ENCODE measurements around the gene LETM1. TPM values are rescaled to one million over a fixed set of nuclear protein-coding genes. Genes with fewer than 3 reads are reported as not detected.
A peak's percentile ranks its signal among the peaks of the same experiment; 100 is the strongest.

Gene LETM1
- total and polyA plus RNA-seq, 2 of the 13 experiments (the other 11 are each of a cell fraction or from before 2014, with no cell fraction given) = 9.7 to 41.6 TPM

DNA sequence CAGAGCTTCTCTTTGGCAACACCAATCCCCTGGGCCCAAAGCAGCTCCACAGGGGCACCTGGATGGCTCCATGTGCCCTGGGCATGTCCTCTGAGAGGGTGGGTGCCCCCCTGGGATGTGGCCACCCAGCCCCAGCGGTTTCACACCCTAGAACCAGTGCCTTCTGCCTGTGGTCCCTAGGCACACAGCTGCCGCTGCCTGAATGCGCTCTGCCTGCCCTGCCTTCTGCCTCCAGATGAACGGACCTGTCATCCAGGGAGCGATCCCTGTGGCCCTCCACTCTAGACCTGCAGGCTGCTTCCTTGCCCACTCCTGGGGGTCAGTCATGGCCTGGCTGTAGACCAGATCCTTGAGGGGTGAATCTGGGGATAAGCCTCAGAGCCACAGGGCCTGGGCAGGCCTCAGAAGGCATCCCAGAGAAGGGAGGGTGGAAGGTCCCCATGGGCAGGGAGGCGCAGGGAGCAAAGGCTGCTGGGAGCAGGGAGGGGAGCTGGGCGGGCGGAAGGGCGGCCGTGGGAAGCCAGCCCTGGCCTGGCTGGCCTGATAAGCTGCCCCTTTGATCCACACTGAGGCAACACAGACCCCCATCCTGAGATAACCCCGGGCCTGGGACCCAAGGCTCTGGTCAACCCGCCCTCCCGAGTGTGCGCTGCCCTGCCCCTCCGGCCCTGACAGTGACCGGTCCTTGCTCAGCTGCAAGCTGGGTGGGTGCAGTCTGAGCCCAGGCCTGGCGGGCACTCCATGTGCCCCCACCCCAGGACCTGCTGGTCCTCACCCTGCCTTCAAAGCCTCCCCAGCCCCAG, 71.0 kb downstream of the LETM1 start (continued):
- TF ChIP-seq, protein P1, sequence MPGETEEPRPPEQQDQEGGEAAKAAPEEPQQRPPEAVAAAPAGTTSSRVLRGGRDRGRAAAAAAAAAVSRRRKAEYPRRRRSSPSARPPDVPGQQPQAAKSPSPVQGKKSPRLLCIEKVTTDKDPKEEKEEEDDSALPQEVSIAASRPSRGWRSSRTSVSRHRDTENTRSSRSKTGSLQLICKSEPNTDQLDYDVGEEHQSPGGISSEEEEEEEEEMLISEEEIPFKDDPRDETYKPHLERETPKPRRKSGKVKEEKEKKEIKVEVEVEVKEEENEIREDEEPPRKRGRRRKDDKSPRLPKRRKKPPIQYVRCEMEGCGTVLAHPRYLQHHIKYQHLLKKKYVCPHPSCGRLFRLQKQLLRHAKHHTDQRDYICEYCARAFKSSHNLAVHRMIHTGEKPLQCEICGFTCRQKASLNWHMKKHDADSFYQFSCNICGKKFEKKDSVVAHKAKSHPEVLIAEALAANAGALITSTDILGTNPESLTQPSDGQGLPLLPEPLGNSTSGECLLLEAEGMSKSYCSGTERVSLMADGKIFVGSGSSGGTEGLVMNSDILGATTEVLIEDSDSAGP (CRISPR knock-in tag; IDR thresholded peaks at IDR 0.05; ENCODE audit: borderline replicate concordance) = no peak
- TF ChIP-seq ZFP62 (CRISPR knock-in tag; IDR thresholded peaks at IDR 0.05) (no peak), SATB2 (CRISPR knock-in tag; IDR thresholded peaks at IDR 0.05) (no peak), PPARG (CRISPR knock-in tag; conservative IDR thresholded peaks at IDR 0.05) (peak; percentile 46; the same call in 1 of the 2 replicates), ETV5 (CRISPR knock-in tag; IDR thresholded peaks at IDR 0.05; ENCODE audit: borderline replicate concordance) (peak; percentile 81), RAD21 (CRISPR knock-in tag; IDR thresholded peaks at IDR 0.05) (no peak), FOXA1 (IDR thresholded peaks at IDR 0.05) (no peak), FOXA1 (CRISPR knock-in tag; IDR thresholded peaks at IDR 0.05) (peak; percentile 66), JUNB (CRISPR knock-in tag; IDR thresholded peaks at IDR 0.05; ENCODE audit: borderline replicate concordance) (no peak), HDAC2 (CRISPR knock-in tag; IDR thresholded peaks at IDR 0.05) (peak; percentile 75), ZNF44 (CRISPR knock-in tag; IDR thresholded peaks at IDR 0.05) (no peak), ZNF7 (CRISPR knock-in tag; IDR thresholded peaks at IDR 0.05) (no peak)
- TF ChIP-seq, protein P2, sequence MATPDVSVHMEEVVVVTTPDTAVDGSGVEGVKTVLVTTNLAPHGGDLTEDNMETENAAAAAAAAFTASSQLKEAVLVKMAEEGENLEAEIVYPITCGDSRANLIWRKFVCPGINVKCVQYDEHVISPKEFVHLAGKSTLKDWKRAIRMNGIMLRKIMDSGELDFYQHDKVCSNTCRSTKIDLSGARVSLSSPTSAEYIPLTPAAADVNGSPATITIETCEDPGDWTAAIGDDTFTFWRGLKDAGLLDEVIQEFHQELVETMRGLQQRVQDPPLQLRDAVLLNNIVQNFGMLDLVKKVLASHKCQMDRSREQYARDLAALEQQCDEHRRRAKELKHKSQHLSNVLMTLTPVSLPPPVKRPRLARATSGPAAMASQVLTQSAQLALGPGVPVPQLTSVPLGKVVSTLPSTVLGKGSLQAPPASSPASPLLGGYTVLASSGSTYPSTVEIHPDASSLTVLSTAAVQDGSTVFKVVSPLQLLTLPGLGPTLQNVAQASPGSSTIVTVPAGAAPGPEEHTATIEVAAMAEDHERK (CRISPR knock-in tag; IDR thresholded peaks at IDR 0.05; ENCODE audit: low read depth) = no peak
- TF ChIP-seq, protein P3, sequence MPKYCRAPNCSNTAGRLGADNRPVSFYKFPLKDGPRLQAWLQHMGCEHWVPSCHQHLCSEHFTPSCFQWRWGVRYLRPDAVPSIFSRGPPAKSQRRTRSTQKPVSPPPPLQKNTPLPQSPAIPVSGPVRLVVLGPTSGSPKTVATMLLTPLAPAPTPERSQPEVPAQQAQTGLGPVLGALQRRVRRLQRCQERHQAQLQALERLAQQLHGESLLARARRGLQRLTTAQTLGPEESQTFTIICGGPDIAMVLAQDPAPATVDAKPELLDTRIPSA (CRISPR knock-in tag; IDR thresholded peaks at IDR 0.05; ENCODE audit: borderline replicate concordance) = no peak
- TF ChIP-seq, protein P4, sequence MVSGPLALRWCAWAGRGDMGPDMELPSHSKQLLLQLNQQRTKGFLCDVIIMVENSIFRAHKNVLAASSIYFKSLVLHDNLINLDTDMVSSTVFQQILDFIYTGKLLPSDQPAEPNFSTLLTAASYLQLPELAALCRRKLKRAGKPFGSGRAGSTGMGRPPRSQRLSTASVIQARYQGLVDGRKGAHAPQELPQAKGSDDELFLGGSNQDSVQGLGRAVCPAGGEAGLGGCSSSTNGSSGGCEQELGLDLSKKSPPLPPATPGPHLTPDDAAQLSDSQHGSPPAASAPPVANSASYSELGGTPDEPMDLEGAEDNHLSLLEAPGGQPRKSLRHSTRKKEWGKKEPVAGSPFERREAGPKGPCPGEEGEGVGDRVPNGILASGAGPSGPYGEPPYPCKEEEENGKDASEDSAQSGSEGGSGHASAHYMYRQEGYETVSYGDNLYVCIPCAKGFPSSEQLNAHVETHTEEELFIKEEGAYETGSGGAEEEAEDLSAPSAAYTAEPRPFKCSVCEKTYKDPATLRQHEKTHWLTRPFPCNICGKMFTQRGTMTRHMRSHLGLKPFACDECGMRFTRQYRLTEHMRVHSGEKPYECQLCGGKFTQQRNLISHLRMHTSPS (CRISPR knock-in tag; IDR thresholded peaks at IDR 0.05; ENCODE audit: low read depth) = peak; percentile 94
- TF ChIP-seq, protein P5, sequence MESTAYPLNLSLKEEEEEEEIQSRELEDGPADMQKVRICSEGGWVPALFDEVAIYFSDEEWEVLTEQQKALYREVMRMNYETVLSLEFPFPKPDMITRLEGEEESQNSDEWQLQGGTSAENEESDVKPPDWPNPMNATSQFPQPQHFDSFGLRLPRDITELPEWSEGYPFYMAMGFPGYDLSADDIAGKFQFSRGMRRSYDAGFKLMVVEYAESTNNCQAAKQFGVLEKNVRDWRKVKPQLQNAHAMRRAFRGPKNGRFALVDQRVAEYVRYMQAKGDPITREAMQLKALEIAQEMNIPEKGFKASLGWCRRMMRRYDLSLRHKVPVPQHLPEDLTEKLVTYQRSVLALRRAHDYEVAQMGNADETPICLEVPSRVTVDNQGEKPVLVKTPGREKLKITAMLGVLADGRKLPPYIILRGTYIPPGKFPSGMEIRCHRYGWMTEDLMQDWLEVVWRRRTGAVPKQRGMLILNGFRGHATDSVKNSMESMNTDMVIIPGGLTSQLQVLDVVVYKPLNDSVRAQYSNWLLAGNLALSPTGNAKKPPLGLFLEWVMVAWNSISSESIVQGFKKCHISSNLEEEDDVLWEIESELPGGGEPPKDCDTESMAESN (CRISPR knock-in tag; conservative IDR thresholded peaks at IDR 0.05) = peak; percentile 46; the same call in 1 of the 2 replicates
